GM12891 (cell line): ENCODE data around the gene LRRC27.

Experiments used
- PAX5 ChIP-seq: IDR thresholded peaks from 2 replicates; pipeline ENCODE4 v1.6.1; 2011; ENCODE audit warnings: low read length, moderate library complexity, mild to moderate bottlenecking; ENCODE audit not compliant: insufficient read depth, severe bottlenecking
- POLR2A ChIP-seq: IDR thresholded peaks from 2 replicates; pipeline ENCODE4 v1.6.1; 2011; ENCODE audit warnings: low read depth, low read length, control low read depth
- POLR2AphosphoS5 ChIP-seq: IDR thresholded peaks from 2 replicates; pipeline ENCODE4 v1.6.1; 2011; ENCODE audit warnings: low read depth, low read length, control low read depth
- SPI1 ChIP-seq: IDR thresholded peaks from 2 replicates; pipeline ENCODE4 v1.6.1; 2011; ENCODE audit warnings: low read depth, low read length, control low read depth
- TAF1 ChIP-seq: IDR thresholded peaks from 2 replicates; pipeline ENCODE4 v1.6.1; 2011; ENCODE audit warnings: low read depth, low read length, control low read depth

GRCh38 chr10:132400547-132401151, 68.7 kb downstream of the LRRC27 start:
- TF ChIP-seq POLR2A (no peak), TAF1 (no peak), PAX5 (no peak), POLR2AphosphoS5 (no peak), SPI1 (no peak)
